G401.6 (cell line): Measurements from ENCODE around the gene FCHSD2.
"Not testable (repeated sequence)": the region's sequence is repeated elsewhere in the genome, so short reads cannot be mapped to it uniquely, and the experiment has no call there.

Source experiments
- FAIRE-seq: peaks from 2 replicates; lab custom pipeline; 2012; peaks lifted over from hg19 to GRCh38; lab: Jason Lieb, UNC

The FCHSD2 gene

DNA sequence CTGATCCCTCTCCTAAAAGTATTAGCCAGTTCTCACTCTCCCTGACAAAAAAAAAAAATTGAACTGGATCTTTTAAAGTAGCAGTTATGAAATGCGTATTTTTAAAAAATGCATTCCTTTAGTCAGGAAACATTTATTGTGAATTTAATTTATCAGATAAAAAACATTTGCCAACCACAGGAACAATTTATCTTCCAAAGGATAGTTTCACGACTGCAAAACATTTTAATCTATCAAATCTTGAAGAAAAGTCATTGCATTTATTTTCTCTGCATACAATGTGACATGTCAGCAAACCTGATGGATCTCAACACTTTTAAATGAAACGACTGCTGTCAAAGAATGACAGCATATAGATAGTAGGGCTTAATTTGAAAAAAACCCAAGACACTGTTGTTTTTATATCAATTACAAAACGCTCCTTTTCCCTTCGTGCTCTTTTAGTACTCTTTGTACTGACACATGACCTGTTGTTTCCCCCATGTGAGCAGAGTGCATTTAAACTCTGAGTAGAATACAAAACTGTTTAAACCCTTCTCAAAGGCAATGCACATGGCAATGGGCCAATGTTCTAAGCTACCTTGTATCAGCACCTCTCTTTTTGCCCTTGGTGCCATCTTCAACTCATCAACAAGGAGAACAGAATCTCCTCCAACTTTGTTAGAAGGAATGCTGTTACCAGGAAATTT, 220.9 kb downstream of the FCHSD2 start:
- FAIRE-seq = no peak

DNA sequence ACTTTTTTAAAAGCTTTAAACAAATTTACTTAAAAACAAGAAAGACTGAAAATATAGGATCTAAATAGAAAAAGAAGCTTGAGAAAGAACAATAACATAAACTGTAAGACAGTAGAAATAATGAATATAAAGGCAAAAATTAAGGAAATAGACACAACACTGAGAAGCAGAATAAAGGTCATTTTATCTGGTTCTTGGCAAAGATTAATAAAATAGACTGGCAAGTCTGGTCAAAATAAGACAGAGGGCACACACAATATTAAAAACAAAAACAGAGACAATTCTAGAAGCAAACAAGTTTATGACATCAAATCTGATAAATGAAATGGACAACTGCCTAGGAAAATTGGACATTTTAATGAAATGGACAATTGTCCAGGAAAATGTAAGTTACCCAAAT, 222.1 kb downstream of the FCHSD2 start:
- no peak for FAIRE-seq

DNA sequence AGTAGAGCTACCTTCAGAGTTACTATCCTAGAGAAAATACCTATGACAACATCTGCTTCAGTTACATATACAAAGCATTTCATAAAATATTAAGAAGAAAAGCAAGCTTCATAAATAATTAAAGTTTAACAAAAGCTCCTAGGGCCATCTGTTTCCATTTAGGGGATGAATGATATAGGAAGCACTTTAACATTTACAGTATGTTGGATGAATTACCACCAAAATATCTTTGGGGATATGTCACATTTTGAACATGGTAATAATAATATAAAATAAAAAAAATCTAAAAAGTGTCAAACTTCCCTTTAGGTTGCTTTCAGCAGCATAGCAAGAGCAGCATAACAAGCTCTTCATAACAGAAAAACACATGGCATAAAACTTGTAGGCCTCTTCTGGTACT, 223.3 kb downstream of the FCHSD2 start:
- FAIRE-seq = no peak

DNA sequence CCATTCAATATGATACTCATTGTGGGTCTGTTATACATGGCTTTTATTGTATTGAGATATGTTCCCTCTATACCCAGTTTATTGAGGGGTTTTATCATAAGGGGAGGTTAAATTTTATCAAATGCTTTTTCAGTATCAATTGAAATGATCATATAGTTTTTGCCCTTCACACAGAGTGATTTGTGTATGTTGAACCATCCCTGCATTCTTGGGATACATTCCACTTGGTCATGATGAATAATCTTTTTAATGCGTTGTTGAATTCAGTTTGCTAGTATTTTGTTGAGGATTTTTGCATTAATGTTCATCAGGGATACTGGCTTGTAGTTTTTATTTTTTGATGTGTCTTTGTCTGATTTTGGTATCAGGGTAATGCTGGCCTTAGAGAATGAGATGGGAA, 229.9 kb downstream of the FCHSD2 start:
- FAIRE-seq = no peak

GRCh38 chr11:72909558-72910388, 232.3 kb downstream of the FCHSD2 start:
- not testable (repeated sequence) for FAIRE-seq

DNA sequence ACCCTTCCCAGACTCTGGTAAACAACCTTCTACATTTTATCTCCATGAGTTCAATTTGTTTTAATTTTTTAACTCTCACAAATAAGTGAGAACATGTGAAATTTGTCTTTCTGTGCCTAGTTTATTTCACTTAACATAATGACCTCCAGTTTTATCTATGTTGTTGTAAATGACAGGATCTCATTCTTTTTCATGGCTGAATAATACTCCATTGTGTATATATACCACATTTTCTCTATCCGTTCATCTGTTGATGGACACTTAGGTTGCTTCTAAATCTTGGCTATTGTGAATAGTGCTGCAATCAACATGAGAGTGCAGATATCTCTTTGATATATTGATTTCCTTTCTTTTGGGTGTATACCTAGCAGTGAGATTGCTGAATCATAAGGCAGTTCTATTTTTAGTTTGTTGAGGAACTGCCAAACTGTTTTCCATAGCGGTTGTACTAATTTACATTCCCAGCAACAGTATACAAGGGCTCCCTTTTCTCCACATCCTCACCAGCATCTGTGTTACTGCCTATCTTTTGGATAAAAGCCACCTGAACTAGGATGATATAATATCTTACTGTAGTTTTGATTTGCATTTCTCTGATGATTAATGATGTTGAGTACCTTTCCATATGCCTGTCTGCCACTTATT, 234.0 kb downstream of the FCHSD2 start:
- no peak for FAIRE-seq

- no peak for FAIRE-seq
Observed at GRCh38 chr11:72904016-72904415, 238.1 kb downstream of the FCHSD2 start.

DNA sequence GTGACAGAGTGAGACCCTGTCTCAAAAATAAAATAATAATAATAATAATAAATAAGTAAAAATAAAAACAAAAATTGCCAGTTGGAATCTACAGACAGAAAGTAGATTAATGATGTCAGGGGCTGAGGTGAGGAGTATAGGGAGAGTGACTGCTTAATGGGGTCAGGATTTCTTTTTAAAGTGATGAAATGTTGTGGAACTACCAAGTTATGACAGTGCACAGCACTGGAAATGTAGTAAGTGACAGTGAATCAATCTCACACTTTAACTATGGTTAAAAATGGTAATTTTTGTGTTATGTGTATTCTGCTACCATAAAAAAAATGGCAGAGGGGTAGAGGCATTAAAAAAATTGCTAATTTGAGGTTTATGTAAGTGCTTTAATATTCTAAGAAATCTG, 240.7 kb downstream of the FCHSD2 start:
- FAIRE-seq = no peak

- no peak for FAIRE-seq
Observed at GRCh38 chr11:72900013-72900412, 242.1 kb downstream of the FCHSD2 start.

DNA sequence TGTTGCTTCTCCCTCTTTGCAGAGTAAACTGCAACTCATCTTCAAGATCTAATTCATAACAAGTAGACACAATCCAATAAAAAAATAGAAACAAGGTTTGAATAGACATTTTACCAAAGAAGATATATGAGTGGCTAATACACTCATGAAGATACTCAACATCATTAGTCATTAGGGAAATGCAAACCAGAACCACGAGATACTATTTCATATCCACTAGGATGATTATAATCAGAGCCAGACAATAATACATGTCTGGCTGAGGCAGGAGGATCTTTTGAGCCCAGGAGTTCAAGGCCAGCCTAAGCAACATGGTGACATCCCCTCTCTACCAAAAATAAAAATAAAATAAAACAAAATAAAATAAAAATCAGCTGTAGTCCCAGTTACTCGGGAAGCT, 242.9 kb downstream of the FCHSD2 start:
- FAIRE-seq = no peak

GRCh38 chr11:72897506-72897905, 244.6 kb downstream of the FCHSD2 start:
- no peak for FAIRE-seq

DNA sequence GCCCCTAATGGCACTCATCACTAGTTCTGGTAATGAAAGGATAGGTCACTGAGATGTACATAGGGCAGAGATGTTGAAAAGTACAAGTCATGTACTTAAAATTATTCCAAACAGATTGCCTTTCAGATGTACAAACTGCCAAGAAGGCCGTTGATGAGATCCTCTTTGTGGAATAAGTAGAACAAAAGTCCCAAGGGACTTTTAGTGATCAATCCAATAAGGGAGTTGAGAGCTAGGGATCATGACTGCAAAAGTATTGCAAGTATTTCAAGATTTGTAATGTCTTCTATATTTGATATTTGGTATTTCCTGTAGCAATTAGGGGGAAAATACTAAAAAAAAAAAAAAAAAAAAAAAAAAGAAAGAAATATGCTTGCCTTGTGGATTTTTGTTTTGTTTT, 245.7 kb downstream of the FCHSD2 start:
- FAIRE-seq = no peak

- no peak for FAIRE-seq
Observed at GRCh38 chr11:72890881-72891280, 251.2 kb downstream of the FCHSD2 start.

- no peak for FAIRE-seq
Observed at GRCh38 chr11:72886619-72887018, 255.5 kb downstream of the FCHSD2 start.

DNA sequence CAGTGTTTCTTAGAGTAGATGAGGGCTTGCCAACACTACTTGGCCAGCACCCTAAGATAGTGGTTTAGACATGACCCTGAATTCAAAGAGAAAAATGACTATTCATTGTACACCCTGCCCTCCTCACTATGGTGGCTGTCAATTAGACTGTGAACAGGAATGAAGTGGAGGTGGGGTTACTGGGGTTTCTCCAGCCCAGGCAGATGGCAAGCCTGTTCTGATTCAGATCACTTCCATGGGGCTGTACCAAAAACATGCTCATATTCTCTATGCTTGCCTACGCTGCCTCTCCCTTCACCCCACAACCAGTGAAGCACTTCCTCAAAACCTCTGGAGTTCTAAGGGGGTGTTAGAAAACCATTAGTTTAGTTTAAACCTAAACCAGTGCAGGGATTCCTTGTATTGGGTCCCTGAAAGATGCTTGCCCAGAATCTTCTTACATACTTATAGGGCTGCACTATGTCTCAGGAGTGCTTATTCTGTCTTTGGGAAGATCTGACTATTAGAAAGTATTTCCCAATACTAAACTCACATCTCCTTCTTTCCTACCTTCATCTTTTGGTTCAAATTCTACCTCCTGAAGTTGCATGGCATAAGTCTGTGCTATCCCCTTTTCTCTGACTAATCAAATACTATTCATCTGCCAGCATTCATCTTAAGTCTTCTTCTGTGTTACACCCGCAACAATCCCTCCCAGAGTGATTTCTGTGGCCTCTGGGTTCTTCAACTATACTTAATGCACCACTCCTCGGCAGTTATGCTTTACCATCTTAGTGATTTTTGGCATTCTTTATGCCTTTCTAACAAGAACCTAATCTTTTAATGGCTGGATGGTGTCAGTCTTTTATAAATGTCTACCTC, 256.1 kb downstream of the FCHSD2 start:
- FAIRE-seq = no peak

GRCh38 chr11:72876147-72876546, 266.0 kb downstream of the FCHSD2 start:
- FAIRE-seq = no peak

DNA sequence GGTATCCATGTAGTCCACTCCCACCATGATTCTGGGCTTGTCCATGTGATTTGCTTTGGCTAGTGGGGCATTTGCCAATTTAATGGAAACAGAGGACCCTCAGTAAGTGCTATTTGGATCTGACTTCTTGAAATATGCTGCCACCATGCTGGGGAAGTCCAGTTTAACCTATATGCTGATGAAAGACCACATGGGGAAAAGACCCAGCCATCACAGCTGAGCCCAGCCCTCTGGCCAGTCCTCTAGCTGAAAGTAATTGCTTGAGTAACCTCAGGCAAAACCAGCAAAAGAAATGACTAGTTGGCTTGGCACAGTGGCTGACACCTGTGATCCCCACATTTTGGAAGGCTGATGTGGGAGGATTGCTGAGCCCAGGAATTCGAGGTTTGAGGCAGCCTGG, 266.4 kb downstream of the FCHSD2 start:
- FAIRE-seq = no peak

DNA sequence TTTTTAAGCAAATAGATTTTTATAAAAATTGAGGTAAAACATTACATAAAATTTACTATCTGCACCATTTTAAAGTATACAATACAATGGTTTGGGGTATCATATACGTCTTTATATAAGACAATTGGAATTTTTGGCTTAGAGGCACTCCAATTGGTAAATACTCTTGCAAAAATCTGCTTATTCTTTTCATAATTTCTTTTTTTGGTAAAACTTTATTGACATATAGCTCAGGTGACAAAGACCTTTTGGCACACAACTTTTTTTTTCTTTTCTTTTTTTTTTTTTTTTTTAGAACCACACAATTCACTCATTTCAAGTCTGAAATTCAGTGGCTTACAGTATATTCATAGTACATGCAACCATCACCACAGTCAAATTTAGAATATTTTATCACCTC, 270.1 kb downstream of the FCHSD2 start:
- FAIRE-seq = no peak

- no peak for FAIRE-seq
Observed at GRCh38 chr11:72871119-72871518, 271.0 kb downstream of the FCHSD2 start.

GRCh38 chr11:72869831-72870230, 272.3 kb downstream of the FCHSD2 start:
- no peak for FAIRE-seq

GRCh38 chr11:72867970-72868369, 274.1 kb downstream of the FCHSD2 start:
- no peak for FAIRE-seq
